HEK293 (cell line): ENCODE results near the gene RNMT.
"Not testable (repeated sequence)": the region's sequence is repeated elsewhere in the genome, so short reads cannot be mapped to it uniquely, and the experiment has no call there.

Experiments
- KLF9 ChIP-seq: fragments of 450-650 bp; formaldehyde crosslinking; IDR thresholded peaks from 2 replicates; pipeline ENCODE4 v1.5.1; 2016; ENCODE audit warnings: missing biosample characterization, missing genetic modification characterization, low read depth
- YY1 ChIP-seq: fragments of 450-650 bp; formaldehyde crosslinking; IDR thresholded peaks from 2 replicates; pipeline ENCODE4 v1.5.1; 2018; ENCODE audit warnings: missing biosample characterization, missing genetic modification characterization
- ZNF121 ChIP-seq: fragments of 450-650 bp; formaldehyde crosslinking; IDR thresholded peaks from 2 replicates; pipeline ENCODE4 v1.5.1; 2016; ENCODE audit warnings: missing biosample characterization, missing genetic modification characterization
- ZNF184 ChIP-seq: fragments of 450-650 bp; IDR thresholded peaks from 2 replicates; pipeline ENCODE4 v1.5.1; 2018; ENCODE audit warnings: missing biosample characterization, mild to moderate bottlenecking, missing genetic modification characterization
- ZNF211 ChIP-seq: fragments of 450-650 bp; formaldehyde crosslinking; IDR thresholded peaks from 2 replicates; pipeline ENCODE4 v1.5.1; 2016; ENCODE audit warnings: low read depth, missing biosample characterization, missing genetic modification characterization
- ZNF292 ChIP-seq: fragments of 450-650 bp; formaldehyde crosslinking; IDR thresholded peaks from 2 replicates; pipeline ENCODE4 v1.5.1; 2016; ENCODE audit warnings: low read depth, missing biosample characterization, missing genetic modification characterization, borderline replicate concordance
- ZNF433 ChIP-seq: fragments of 450-650 bp; formaldehyde crosslinking; IDR thresholded peaks from 2 replicates; pipeline ENCODE4 v1.5.1; 2016; ENCODE audit warnings: missing biosample characterization, missing genetic modification characterization, low read depth
- ZNF707 ChIP-seq: fragments of 450-650 bp; formaldehyde crosslinking; IDR thresholded peaks from 2 replicates; pipeline ENCODE4 v1.5.1; 2016; ENCODE audit warnings: missing biosample characterization, missing genetic modification characterization
- TF ChIP-seq, protein P1 (sequence below): fragments of 450-650 bp; formaldehyde crosslinking; IDR thresholded peaks from 2 replicates; pipeline ENCODE4 v1.5.1; 2016; ENCODE audit warnings: missing biosample characterization, missing genetic modification characterization
- TF ChIP-seq, protein P2 (sequence below): fragments of 450-650 bp; formaldehyde crosslinking; IDR thresholded peaks from 2 replicates; pipeline ENCODE4 v1.5.1; 2016; ENCODE audit warnings: missing biosample characterization, missing genetic modification characterization, low read depth
- TF ChIP-seq, protein P3 (sequence below): fragments of 450-650 bp; formaldehyde crosslinking; IDR thresholded peaks from 2 replicates; pipeline ENCODE4 v1.5.1; 2016; ENCODE audit warnings: missing biosample characterization, missing genetic modification characterization
- TF ChIP-seq, protein P4 (sequence below): fragments of 450-650 bp; formaldehyde crosslinking; IDR thresholded peaks from 2 replicates; pipeline ENCODE4 v1.5.1; 2016; ENCODE audit warnings: missing biosample characterization, missing genetic modification characterization

DNA sequence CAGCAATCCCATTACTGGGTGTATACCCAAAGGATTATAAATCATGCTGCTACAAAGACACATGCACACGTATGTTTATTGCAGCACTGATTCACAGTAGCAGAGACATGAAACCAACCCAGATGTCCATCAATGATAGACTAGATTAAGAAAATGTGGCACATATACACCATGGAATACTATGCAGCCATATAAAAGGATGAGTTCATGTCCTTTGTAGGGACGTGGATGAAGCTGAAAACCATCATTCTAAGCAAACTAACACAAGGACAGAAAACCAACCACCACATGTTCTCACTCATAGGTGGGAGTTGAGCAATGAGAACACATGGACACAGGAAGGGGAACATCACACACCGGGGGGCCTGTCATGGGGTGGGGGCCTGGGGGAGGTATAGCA, 25.1 kb downstream of the RNMT start:
- not testable (repeated sequence) for TF ChIP-seq ZNF707 (tag by site-specific recombination); ZNF433 (tag by site-specific recombination); ZNF184 (tag by site-specific recombination); ZNF211 (tag by site-specific recombination); YY1; KLF9 (tag by site-specific recombination); ZNF292 (tag by site-specific recombination); ZNF121 (tag by site-specific recombination)
- TF ChIP-seq, protein P1, sequence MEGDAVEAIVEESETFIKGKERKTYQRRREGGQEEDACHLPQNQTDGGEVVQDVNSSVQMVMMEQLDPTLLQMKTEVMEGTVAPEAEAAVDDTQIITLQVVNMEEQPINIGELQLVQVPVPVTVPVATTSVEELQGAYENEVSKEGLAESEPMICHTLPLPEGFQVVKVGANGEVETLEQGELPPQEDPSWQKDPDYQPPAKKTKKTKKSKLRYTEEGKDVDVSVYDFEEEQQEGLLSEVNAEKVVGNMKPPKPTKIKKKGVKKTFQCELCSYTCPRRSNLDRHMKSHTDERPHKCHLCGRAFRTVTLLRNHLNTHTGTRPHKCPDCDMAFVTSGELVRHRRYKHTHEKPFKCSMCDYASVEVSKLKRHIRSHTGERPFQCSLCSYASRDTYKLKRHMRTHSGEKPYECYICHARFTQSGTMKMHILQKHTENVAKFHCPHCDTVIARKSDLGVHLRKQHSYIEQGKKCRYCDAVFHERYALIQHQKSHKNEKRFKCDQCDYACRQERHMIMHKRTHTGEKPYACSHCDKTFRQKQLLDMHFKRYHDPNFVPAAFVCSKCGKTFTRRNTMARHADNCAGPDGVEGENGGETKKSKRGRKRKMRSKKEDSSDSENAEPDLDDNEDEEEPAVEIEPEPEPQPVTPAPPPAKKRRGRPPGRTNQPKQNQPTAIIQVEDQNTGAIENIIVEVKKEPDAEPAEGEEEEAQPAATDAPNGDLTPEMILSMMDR (tag by site-specific recombination), result not testable (repeated sequence)
- TF ChIP-seq, protein P2, sequence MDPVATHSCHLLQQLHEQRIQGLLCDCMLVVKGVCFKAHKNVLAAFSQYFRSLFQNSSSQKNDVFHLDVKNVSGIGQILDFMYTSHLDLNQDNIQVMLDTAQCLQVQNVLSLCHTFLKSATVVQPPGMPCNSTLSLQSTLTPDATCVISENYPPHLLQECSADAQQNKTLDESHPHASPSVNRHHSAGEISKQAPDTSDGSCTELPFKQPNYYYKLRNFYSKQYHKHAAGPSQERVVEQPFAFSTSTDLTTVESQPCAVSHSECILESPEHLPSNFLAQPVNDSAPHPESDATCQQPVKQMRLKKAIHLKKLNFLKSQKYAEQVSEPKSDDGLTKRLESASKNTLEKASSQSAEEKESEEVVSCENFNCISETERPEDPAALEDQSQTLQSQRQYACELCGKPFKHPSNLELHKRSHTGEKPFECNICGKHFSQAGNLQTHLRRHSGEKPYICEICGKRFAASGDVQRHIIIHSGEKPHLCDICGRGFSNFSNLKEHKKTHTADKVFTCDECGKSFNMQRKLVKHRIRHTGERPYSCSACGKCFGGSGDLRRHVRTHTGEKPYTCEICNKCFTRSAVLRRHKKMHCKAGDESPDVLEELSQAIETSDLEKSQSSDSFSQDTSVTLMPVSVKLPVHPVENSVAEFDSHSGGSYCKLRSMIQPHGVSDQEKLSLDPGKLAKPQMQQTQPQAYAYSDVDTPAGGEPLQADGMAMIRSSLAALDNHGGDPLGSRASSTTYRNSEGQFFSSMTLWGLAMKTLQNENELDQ (tag by site-specific recombination), result not testable (repeated sequence)
- TF ChIP-seq, protein P3, sequence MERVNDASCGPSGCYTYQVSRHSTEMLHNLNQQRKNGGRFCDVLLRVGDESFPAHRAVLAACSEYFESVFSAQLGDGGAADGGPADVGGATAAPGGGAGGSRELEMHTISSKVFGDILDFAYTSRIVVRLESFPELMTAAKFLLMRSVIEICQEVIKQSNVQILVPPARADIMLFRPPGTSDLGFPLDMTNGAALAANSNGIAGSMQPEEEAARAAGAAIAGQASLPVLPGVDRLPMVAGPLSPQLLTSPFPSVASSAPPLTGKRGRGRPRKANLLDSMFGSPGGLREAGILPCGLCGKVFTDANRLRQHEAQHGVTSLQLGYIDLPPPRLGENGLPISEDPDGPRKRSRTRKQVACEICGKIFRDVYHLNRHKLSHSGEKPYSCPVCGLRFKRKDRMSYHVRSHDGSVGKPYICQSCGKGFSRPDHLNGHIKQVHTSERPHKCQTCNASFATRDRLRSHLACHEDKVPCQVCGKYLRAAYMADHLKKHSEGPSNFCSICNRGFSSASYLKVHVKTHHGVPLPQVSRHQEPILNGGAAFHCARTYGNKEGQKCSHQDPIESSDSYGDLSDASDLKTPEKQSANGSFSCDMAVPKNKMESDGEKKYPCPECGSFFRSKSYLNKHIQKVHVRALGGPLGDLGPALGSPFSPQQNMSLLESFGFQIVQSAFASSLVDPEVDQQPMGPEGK (tag by site-specific recombination), result not testable (repeated sequence)
- TF ChIP-seq, protein P4, sequence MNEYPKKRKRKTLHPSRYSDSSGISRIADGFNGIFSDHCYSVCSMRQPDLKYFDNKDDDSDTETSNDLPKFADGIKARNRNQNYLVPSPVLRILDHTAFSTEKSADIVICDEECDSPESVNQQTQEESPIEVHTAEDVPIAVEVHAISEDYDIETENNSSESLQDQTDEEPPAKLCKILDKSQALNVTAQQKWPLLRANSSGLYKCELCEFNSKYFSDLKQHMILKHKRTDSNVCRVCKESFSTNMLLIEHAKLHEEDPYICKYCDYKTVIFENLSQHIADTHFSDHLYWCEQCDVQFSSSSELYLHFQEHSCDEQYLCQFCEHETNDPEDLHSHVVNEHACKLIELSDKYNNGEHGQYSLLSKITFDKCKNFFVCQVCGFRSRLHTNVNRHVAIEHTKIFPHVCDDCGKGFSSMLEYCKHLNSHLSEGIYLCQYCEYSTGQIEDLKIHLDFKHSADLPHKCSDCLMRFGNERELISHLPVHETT (tag by site-specific recombination), result not testable (repeated sequence)
